Sigmoid colon (tissue), 7 donors: Measurements from ENCODE around the gene CACNA1F. TPM values are rescaled to one million over a fixed set of nuclear protein-coding genes. Genes with fewer than 3 reads are reported as not detected.

ENCODE experiments used
- DNase-seq: peaks from one replicate; pipeline ENCODE4 v3.0.0-alpha.2; 2019
- H3K27ac ChIP-seq, 4 donors: fragments of 200-600 bp; sonication (generic); one replicate each; pipeline ENCODE4 v1.5.1; 2016 to 2019; ENCODE audit warnings: mild to moderate bottlenecking in 1 of 4
- H3K27me3 ChIP-seq, 3 donors: fragments of 200-600 bp; sonication (generic); one replicate each; pipeline ENCODE4 v1.5.1; 2019; ENCODE audit warnings: mild to moderate bottlenecking in 1 of 3
- H3K36me3 ChIP-seq, 4 donors: fragments of 200-600 bp; sonication (generic); one replicate each; pipeline ENCODE4 v1.5.1; 2016 to 2019
- H3K4me1 ChIP-seq, 4 donors: fragments of 200-600 bp; sonication (generic); one replicate each; pipeline ENCODE4 v1.5.1; 2017 to 2019
- H3K4me3 ChIP-seq, 4 donors: fragments of 200-600 bp; sonication (generic); one replicate each; pipeline ENCODE4 v1.5.1; 2017 to 2019; ENCODE audit warnings: mild to moderate bottlenecking in 2 of 4, moderate library complexity in 1 of 4
- H3K9me3 ChIP-seq, 4 donors: fragments of 200-600 bp in 3 of 4; sonication (generic) in 3 of 4; one replicate each; pipeline versions ENCODE4 v1.5.1 to v1.6.1; 2013 to 2019
- CTCF ChIP-seq, 4 experiments: fragments of 450-650 bp in 3 of 4; fragments of 200-600 bp in 1 of 4; IDR thresholded peaks; one replicate each; pipeline ENCODE4 v1.5.1; 2016 to 2019; ENCODE audit warnings: antibody characterized with exemption in 4 of 4, mild to moderate bottlenecking in 3 of 4, moderate library complexity in 2 of 4
- EP300 ChIP-seq, 4 donors: sonication (generic); formaldehyde crosslinking; IDR thresholded peaks; one replicate each; pipeline ENCODE4 v1.6.1; 2017; ENCODE audit warnings: antibody characterized with exemption in 4 of 4
- POLR2A ChIP-seq, 2 donors: fragments of 450-650 bp; IDR thresholded peaks; one replicate each; pipeline ENCODE4 v1.6.1; 2016; ENCODE audit warnings: antibody characterized with exemption in 2 of 2, mild to moderate bottlenecking in 2 of 2, moderate library complexity in 2 of 2
- POLR2AphosphoS5 ChIP-seq, 4 donors: sonication (generic); formaldehyde crosslinking; IDR thresholded peaks; one replicate each; pipeline ENCODE4 v1.6.1; 2017; ENCODE audit warnings: antibody characterized with exemption in 4 of 4
- WGBS, 2 donors: extraction: QIAGEN DNeasy Blood & Tissue Kit; methylation state at CpG; one replicate each; pipeline ENCODE4 v1.1.7; 2013; 5-methylcytosine and 5-hydroxymethylcytosine counted together
- intact Hi-C: fragments of 100-400 bp; cut with DNase I; formaldehyde crosslinking; loops from one replicate; pipeline ENCODE4 v1.15.1; 2023
- polyA plus RNA-seq, 3 donors: library from polyadenylated mRNA; stranded (reverse); fragments of 200-250 nt; gene quantifications; one replicate each; pipeline ENCODE4 v1.2.3, GENCODE V29; 2013
- total RNA-seq, 4 donors: library from RNA; depleted of rRNA; stranded (reverse); fragments of >200 nt; gene quantifications; one replicate each; pipeline ENCODE4 v1.1.0, GENCODE V29; 2016
- donor health status: healthy with polysubstance abuse.
- donor health status: Bipolar disorder and iron deficiency.
- donor health status: healthy.

The CACNA1F gene
- total and polyA plus RNA-seq, 7 donors, result under 0.01 to 0.70 (median 0.15) TPM; not detected in 3

- Histone ChIP-seq H3K4me1 (no peaks in the 10 kb centered on the region), H3K4me3 (no peak overlapping the region), H3K27ac (no peak overlapping the region), H3K36me3 (no peaks in the 10 kb centered on the region), H3K27me3 (no peaks in the 10 kb centered on the region), H3K9me3 (no peaks in the 10 kb centered on the region)
- TF ChIP-seq POLR2A (IDR thresholded peaks at IDR 0.05) (no peak), POLR2AphosphoS5 (IDR thresholded peaks at IDR 0.05) (no peak), EP300 (IDR thresholded peaks at IDR 0.05) (no peak), CTCF (IDR thresholded peaks at IDR 0.05) (no peak)
- no peak for DNase-seq
- intact Hi-C loops, result no loop called here
- 27 to 48% methylated on average over 28 of the region's 28 CpGs for WGBS, 2 donors
Observed at GRCh38 chrX:49209434-49210251, 23.5 kb downstream of the CACNA1F start.

GRCh38 chrX:49208399-49208798 is 24.7 kb downstream of the CACNA1F start:
- H3K4me1 ChIP-seq, result no peaks in the 10 kb centered on the region
- no peak overlapping the region for H3K27ac ChIP-seq
- intact Hi-C loops, result no loop called here
- no peak for DNase-seq
- TF ChIP-seq POLR2AphosphoS5 (IDR thresholded peaks at IDR 0.05), result no peak
- no peak for TF ChIP-seq POLR2A (IDR thresholded peaks at IDR 0.05)
- no peak for TF ChIP-seq EP300 (IDR thresholded peaks at IDR 0.05)
- no peak for TF ChIP-seq CTCF (IDR thresholded peaks at IDR 0.05)
- no peaks in the 10 kb centered on the region for H3K9me3 ChIP-seq
- H3K27me3 ChIP-seq, result no peaks in the 10 kb centered on the region
- no peaks in the 10 kb centered on the region for H3K36me3 ChIP-seq
- H3K4me3 ChIP-seq, result no peak overlapping the region
- WGBS, 2 donors, result 94 to 95% methylated on average over 5 of the region's 5 CpGs

GRCh38 chrX:49206543-49206942 is 26.6 kb downstream of the CACNA1F start:
- no peak for DNase-seq
- H3K27ac ChIP-seq, result no peak overlapping the region
- H3K4me3 ChIP-seq, result no peak overlapping the region
- no peaks in the 10 kb centered on the region for H3K36me3 ChIP-seq
- WGBS, 2 donors, result 77 to 86% methylated on average over 8 of the region's 8 CpGs
- H3K27me3 ChIP-seq, result no peaks in the 10 kb centered on the region
- intact Hi-C loops, result no loop called here
- H3K4me1 ChIP-seq, result no peaks in the 10 kb centered on the region
- TF ChIP-seq POLR2A (IDR thresholded peaks at IDR 0.05) (no peak), EP300 (IDR thresholded peaks at IDR 0.05) (no peak), POLR2AphosphoS5 (IDR thresholded peaks at IDR 0.05) (no peak), CTCF (IDR thresholded peaks at IDR 0.05) (no peak)
- H3K9me3 ChIP-seq, result no peaks in the 10 kb centered on the region

- no peaks in the 10 kb centered on the region for H3K27me3 ChIP-seq
- H3K4me3 ChIP-seq, result no peak overlapping the region
- H3K27ac ChIP-seq, result no peak overlapping the region
- DNase-seq, result no peak
- TF ChIP-seq POLR2A (IDR thresholded peaks at IDR 0.05) (no peak), POLR2AphosphoS5 (IDR thresholded peaks at IDR 0.05) (no peak), EP300 (IDR thresholded peaks at IDR 0.05) (no peak), CTCF (IDR thresholded peaks at IDR 0.05) (no peak)
- no peaks in the 10 kb centered on the region for H3K36me3 ChIP-seq
- H3K9me3 ChIP-seq, result no peaks in the 10 kb centered on the region
- WGBS, 2 donors, result 85 to 86% methylated on average over 13 of the region's 13 CpGs
- H3K4me1 ChIP-seq, result peaks cover 0 to 2% (median 0%) of the 10 kb centered on the region in 4 donors
- intact Hi-C loops, result no loop called here
Observed at GRCh38 chrX:49205443-49205842, 27.7 kb downstream of the CACNA1F start.
